GM12878 (cell line): Measurements from ENCODE around the gene PRKCZ. TPM values are rescaled to one million over a fixed set of nuclear protein-coding genes. Genes with fewer than 3 reads are reported as not detected.

Experiments used
- ATAC-seq: fragments of 200-7000 bp; cut with Tn5 transposase; 3 replicates; pipeline ENCODE4 v1.9.1; 2020; ENCODE audit warnings: mild to moderate bottlenecking, moderate library complexity
- BruUV-seq: library from RNA; stranded (reverse); fragments of 400-500 nt; replicated peaks from 2 replicates; lab custom pipeline; 2021; lab: Mats Ljungman, UMichigan
- CTCF ChIA-PET: fragments of 300-600 bp; sonication (Branson Sonifier 250); formaldehyde crosslinking; extraction: SDS; loops from one replicate; lab custom pipeline; 2021; ENCODE audit warnings: inconsistent platforms; lab: Yijun Ruan, JAX
- POLR2A ChIA-PET: fragments of 350-600 bp; formaldehyde crosslinking; extraction: SDS; loops from one replicate; lab custom pipeline; 2021; ENCODE audit warnings: inconsistent platforms; lab: Charles Lee
- RAD21 ChIA-PET: fragments of 300-600 bp; sonication (Branson Sonifier 250); formaldehyde crosslinking; loops from one replicate; lab custom pipeline; 2023; ENCODE audit warnings: antibody characterized with exemption; ENCODE audit not compliant: unreplicated experiment; lab: Charles Lee
- SMC1A ChIA-PET: fragments of 300-600 bp; sonication (Branson Sonifier 250); formaldehyde crosslinking; loops from one replicate; lab custom pipeline; 2023; ENCODE audit not compliant: unreplicated experiment, uncharacterized antibody; lab: Charles Lee
- DNase-seq: peaks from one replicate; pipeline ENCODE4 v3.0.0-alpha.2; 2011; ENCODE audit warnings: low read depth, low spot score
- FAIRE-seq: peaks from 3 replicates; lab custom pipeline; 2011; peaks lifted over from hg19 to GRCh38; lab: Jason Lieb, UNC
- H2AFZ ChIP-seq: 2 replicates; pipeline ENCODE4 v1.6.0; 2011; ENCODE audit warnings: low read depth, low read length, control low read depth; ENCODE audit not compliant: control insufficient read depth
- H3K27ac ChIP-seq: 2 replicates; pipeline ENCODE4 v1.5.1; 2011; ENCODE audit warnings: control low read depth; ENCODE audit not compliant: control insufficient read depth, insufficient read depth
- H3K27me3 ChIP-seq, 2 experiments: replicated peaks in 1 of 2; 2 replicates each; pipeline versions ENCODE4 v1.6.0 to v1.6.1; 2011; ENCODE audit warnings: low read length in 1 of 2; ENCODE audit not compliant: control insufficient read depth in 2 of 2, insufficient read depth in 2 of 2
- H3K36me3 ChIP-seq, 2 experiments: 2 replicates each; pipeline ENCODE4 v1.5.1; 2011; ENCODE audit warnings: low read length in 1 of 2; ENCODE audit not compliant: control insufficient read depth in 2 of 2, insufficient read depth in 2 of 2
- H3K4me1 ChIP-seq: 2 replicates; pipeline ENCODE4 v1.6.1; 2011; ENCODE audit warnings: mild to moderate bottlenecking, low read length, moderate library complexity, mixed read lengths; ENCODE audit not compliant: control insufficient read depth, insufficient read depth
- H3K4me2 ChIP-seq: 2 replicates; pipeline ENCODE4 v1.6.0; 2011; ENCODE audit warnings: control low read depth; ENCODE audit not compliant: control insufficient read depth, insufficient read depth
- H3K4me3 ChIP-seq: fragments of 200-600 bp; sonication (generic); 2 replicates; pipeline ENCODE4 v1.5.1; 2016
- H3K79me2 ChIP-seq: 2 replicates; pipeline ENCODE4 v1.6.0; 2011; ENCODE audit warnings: low read length; ENCODE audit not compliant: control insufficient read depth, insufficient read depth
- H3K9ac ChIP-seq: 2 replicates; pipeline ENCODE4 v1.8.0; 2011; ENCODE audit warnings: low read length, control low read depth, mixed read lengths; ENCODE audit not compliant: control insufficient read depth, insufficient read depth
- H3K9me3 ChIP-seq: replicated peaks from 3 replicates; pipeline ENCODE4 v1.5.1; 2011; ENCODE audit warnings: mild to moderate bottlenecking, low read length; ENCODE audit not compliant: control insufficient read depth, insufficient read depth
- H4K20me1 ChIP-seq: 2 replicates; pipeline ENCODE4 v1.6.0; 2011; ENCODE audit not compliant: control insufficient read depth, insufficient read depth
- ATF2 ChIP-seq: IDR thresholded peaks from 2 replicates; pipeline ENCODE4 v1.6.1; 2012; ENCODE audit warnings: low read length, inconsistent platforms
- CEBPZ ChIP-seq: fragments of 150-350 bp; IDR thresholded peaks from 2 replicates; pipeline ENCODE4 v1.6.1; 2016; ENCODE audit warnings: low read depth, low read length
- CHD2 ChIP-seq: IDR thresholded peaks from 2 replicates; pipeline ENCODE4 v1.6.1; 2011; ENCODE audit warnings: low read depth, low read length, improper control_type of control experiment, borderline replicate concordance
- CREB1 ChIP-seq: IDR thresholded peaks from 2 replicates; pipeline ENCODE4 v1.6.1; 2012; ENCODE audit warnings: low read depth, mild to moderate bottlenecking, inconsistent platforms
- CREM ChIP-seq: IDR thresholded peaks from 2 replicates; pipeline ENCODE4 v1.6.1; 2014; ENCODE audit warnings: antibody characterized with exemption, low read depth
- ELK1 ChIP-seq: IDR thresholded peaks from 2 replicates; pipeline ENCODE4 v1.6.1; 2012; ENCODE audit warnings: low read depth, low read length, improper control_type of control experiment
- FOXM1 ChIP-seq: IDR thresholded peaks from 2 replicates; pipeline ENCODE4 v1.6.1; 2012; ENCODE audit warnings: low read depth, mild to moderate bottlenecking, inconsistent platforms, low read length, moderate library complexity
- HDAC6 ChIP-seq: fragments of 200-600 bp; sonication (generic); IDR thresholded peaks from one replicate; pipeline ENCODE4 v1.8.0; 2017; ENCODE audit warnings: antibody characterized with exemption; ENCODE audit not compliant: unreplicated experiment
- MEF2B ChIP-seq: fragments of 450-650 bp; IDR thresholded peaks from 2 replicates; pipeline ENCODE4 v1.6.1; 2018; ENCODE audit warnings: mild to moderate bottlenecking, moderate library complexity; ENCODE audit not compliant: partially characterized antibody, poor library complexity, severe bottlenecking
- NFYB ChIP-seq: IDR thresholded peaks from 2 replicates; pipeline ENCODE4 v1.6.1; 2011; ENCODE audit warnings: low read depth, mild to moderate bottlenecking, low read length, improper control_type of control experiment, moderate library complexity; ENCODE audit not compliant: insufficient read depth
- SKIL ChIP-seq: fragments of 450-650 bp; IDR thresholded peaks from 2 replicates; pipeline ENCODE4 v1.6.1; 2017; ENCODE audit warnings: mild to moderate bottlenecking, low read depth, inconsistent platforms; ENCODE audit not compliant: poor library complexity, severe bottlenecking
- SMAD5 ChIP-seq: IDR thresholded peaks from 2 replicates; pipeline ENCODE4 v1.6.1; 2016; ENCODE audit warnings: antibody characterized with exemption, low read depth
- WRNIP1 ChIP-seq: IDR thresholded peaks from 2 replicates; pipeline ENCODE4 v1.6.1; 2011; ENCODE audit warnings: low read depth, low read length, improper control_type of control experiment, borderline replicate concordance
- YBX1 ChIP-seq: fragments of 450-650 bp; IDR thresholded peaks from 2 replicates; pipeline ENCODE4 v1.6.1; 2016; ENCODE audit warnings: antibody characterized with exemption
- ZNF622 ChIP-seq: fragments of 450-650 bp; IDR thresholded peaks from 2 replicates; pipeline ENCODE4 v1.6.1; 2017; ENCODE audit warnings: mild to moderate bottlenecking, inconsistent platforms
- ZZZ3 ChIP-seq: IDR thresholded peaks from 2 replicates; pipeline ENCODE4 v1.6.1; 2011; ENCODE audit warnings: low read depth; ENCODE audit not compliant: control insufficient read depth, insufficient read length
- WGBS: methylation state at CpG from one replicate; pipeline ENCODE4 v1.1.6; 2016; ENCODE audit warnings: low lambda C conversion rate; ENCODE audit not compliant: insufficient replicate concordance, insufficient coverage; ENCODE audit errors: missing lambda C conversion rate; 5-methylcytosine and 5-hydroxymethylcytosine counted together
- in situ Hi-C: fragments of 300-500 bp; cut with MboI; formaldehyde crosslinking; loops from 9 replicates; pipeline ENCODE4 v1.14.3; 2018; ENCODE audit warnings: mixed read lengths
- intact Hi-C: fragments of 100-400 bp; cut with micrococcal nuclease; formaldehyde crosslinking; loops from one replicate; pipeline ENCODE4 v1.14.2; 2022; ENCODE audit not compliant: unreplicated experiment
- polyA plus RNA-seq, 11 experiments: library from polyadenylated mRNA; depleted of rRNA in 4 of 11; unstranded in 6 of 11; stranded (reverse) in 5 of 11; fragments of >200 nt; fragmentation: Nextera tagmentation in 4 of 11; fragmentation: Illumina TruSeq in 1 of 11; extraction: Ambion mirVana in 4 of 11; extraction: Trizol in 1 of 11; gene quantifications; 1 replicate in 1 of 11; 2 replicates in 10 of 11; pipeline versions ENCODE4 v1.2.1 to v1.2.3, GENCODE V29; 2011 to 2016; ENCODE audit warnings: inconsistent platforms in 2 of 11, missing spikeins in 2 of 11, low read depth in 1 of 11
- total RNA-seq, 4 experiments: library from RNA; depleted of rRNA in 3 of 4; stranded (reverse); fragments of >200 nt in 3 of 4; fragmentation: Illumina TruSeq in 1 of 4; extraction: Trizol in 1 of 4; gene quantifications; 2 replicates each; pipeline versions ENCODE4 v1.2.1 to v1.2.3, GENCODE V29; 2013 to 2021

Gene PRKCZ
- total and polyA plus RNA-seq, 10 of the 15 experiments (the other 5 are each of a cell fraction or from before 2014, with no cell fraction given), result 0.05 to 1.9 (median 0.64) TPM; not detected in 1

- 52% methylated on average over 18 of the region's 21 CpGs for WGBS
- FAIRE-seq (no peak), DNase-seq (no peak), ATAC-seq (no peak)
- no peak overlapping the region for H2AFZ ChIP-seq
- in situ Hi-C loops (loop anchor here (10.0 kb wide), 1 partner anchor 324 kb away; the partner anchor contains the start of gene PANK4), intact Hi-C loops (no loop called here)
- H3K9ac ChIP-seq, result no peak overlapping the region
- no peaks in the 10 kb centered on the region for H4K20me1 ChIP-seq
- H3K36me3 ChIP-seq, result no peaks in the 10 kb centered on the region
- no peak overlapping the region for H3K4me2 ChIP-seq
- no peak overlapping the region for H3K27ac ChIP-seq
- peaks cover 7% of the 10 kb centered on the region for H3K4me1 ChIP-seq
- no peaks in the 10 kb centered on the region for H3K27me3 ChIP-seq
- no TSS peak for BruUV-seq
- no peaks in the 10 kb centered on the region for H3K79me2 ChIP-seq
- ChIA-PET POLR2A (interaction anchor here (1.1 to 1.5 kb wide), 2 partner anchors 34 to 191 kb away, joined by 3 read pairs; partner anchors contain the start of genes MORN1 and RER1), CTCF (interaction anchor here (1.7 kb wide), 1 partner anchor 181 kb away, joined by 10 read pairs; no protein-coding TSS in a partner anchor), SMC1A (interaction anchor here (0.6 kb wide), 1 partner anchor 61 kb away, joined by 3 read pairs; no protein-coding TSS in a partner anchor), RAD21 (interaction anchor here (1.6 kb wide), 1 partner anchor 29 kb away, joined by 6 read pairs; no protein-coding TSS in a partner anchor)
- no peaks in the 10 kb centered on the region for H3K9me3 ChIP-seq
- H3K4me3 ChIP-seq, result no peak overlapping the region
- no peak for TF ChIP-seq CHD2
- no peak for TF ChIP-seq YBX1
- no peak for TF ChIP-seq HDAC6
- TF ChIP-seq ZZZ3, result no peak
- no peak for TF ChIP-seq SMAD5
- TF ChIP-seq SKIL, result no peak
- TF ChIP-seq CREM, result no peak
- TF ChIP-seq ELK1, result no peak
- no peak for TF ChIP-seq CREB1
- no peak for TF ChIP-seq FOXM1
- TF ChIP-seq MEF2B, result no peak
- TF ChIP-seq WRNIP1, result no peak
- no peak for TF ChIP-seq CEBPZ
- TF ChIP-seq ATF2, result no peak
- TF ChIP-seq ZNF622, result no peak
- TF ChIP-seq NFYB, result no peak
Observed at GRCh38 chr1:2200308-2200943, 150.2 kb downstream of the PRKCZ start.
